ENCODE data around the gene JHY. TPM values are rescaled to one million over a fixed set of nuclear protein-coding genes. Genes with fewer than 3 reads are reported as not detected.

The JHY gene
- total and polyA plus RNA-seq, 2 of the 4 experiments (the other 2 are of a cell fraction), result 0.51 to 0.54 TPM

DNA sequence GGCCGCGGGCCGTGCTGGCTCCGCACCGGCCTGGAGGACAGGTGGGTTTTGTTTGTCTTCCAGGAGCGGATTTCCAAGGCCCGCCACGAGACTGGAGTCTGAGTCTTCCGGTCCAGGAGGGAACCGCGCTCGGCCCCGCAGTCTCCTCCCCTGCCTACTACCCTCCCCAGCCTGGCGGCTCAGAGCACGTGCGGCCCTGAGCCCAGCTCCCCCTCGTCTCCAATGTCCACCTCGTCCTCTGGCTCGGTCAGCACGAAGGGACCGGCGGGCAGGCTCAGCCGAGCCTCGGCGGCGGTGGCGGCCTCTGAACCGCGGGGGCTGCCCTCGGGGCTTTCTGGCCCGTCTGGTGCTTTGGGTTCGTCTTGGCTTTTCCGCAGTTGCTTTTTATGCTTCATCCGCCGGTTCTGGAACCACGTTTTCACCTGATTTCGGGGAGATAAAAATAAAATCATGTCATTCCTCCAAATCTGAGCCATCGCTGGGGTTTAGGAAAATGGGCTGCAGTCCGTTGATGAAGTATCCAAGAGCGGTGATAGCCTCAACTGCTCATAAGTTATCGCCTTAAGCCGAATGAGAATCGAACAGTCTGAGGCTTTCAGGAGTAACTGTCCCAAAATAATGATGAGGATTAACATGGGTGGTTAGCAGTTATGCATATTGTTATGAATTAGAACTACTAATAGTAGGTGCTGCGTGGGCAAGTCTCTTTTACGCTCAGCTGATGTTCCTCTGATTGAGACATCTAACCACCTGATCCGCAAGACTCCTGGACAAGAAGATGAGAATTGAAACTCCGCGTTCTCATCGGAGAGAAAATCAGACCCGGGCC is 95.1 kb downstream of the JHY start:
- no peaks in the 10 kb centered on the region for H3K36me3 ChIP-seq (ENCODE audit: control insufficient read depth, insufficient read depth, low read length)
- H4K5ac ChIP-seq (ENCODE audit: low read depth, low read length), result no peak overlapping the region
- no peaks in the 10 kb centered on the region for H3K79me1 ChIP-seq (ENCODE audit: low read depth in 1 of 2, low read length in 2 of 2)
- BruUV-seq (replicated peaks), result no TSS peak
- TF ChIP-seq POLR2A (IDR thresholded peaks at IDR 0.05; ENCODE audit: low read depth, low read length) (no peak), NFE2L2 (IDR thresholded peaks at IDR 0.05; ENCODE audit: low read depth, low read length) (no peak), MAFK (IDR thresholded peaks at IDR 0.05; ENCODE audit: low read depth, low read length) (no peak), RAD21 (IDR thresholded peaks at IDR 0.05; ENCODE audit: low read length) (no peak), USF2 (IDR thresholded peaks at IDR 0.05; ENCODE audit: low read depth, low read length) (no peak), ELK1 (IDR thresholded peaks at IDR 0.05; ENCODE audit: borderline replicate concordance, low read depth, low read length) (no peak), BHLHE40 (IDR thresholded peaks at IDR 0.05; ENCODE audit: low read depth, low read length) (no peak), MAZ (IDR thresholded peaks at IDR 0.05; ENCODE audit: borderline replicate concordance, low read depth, low read length) (no peak)
- H3K56ac ChIP-seq (ENCODE audit: extremely low read depth, insufficient read depth, low read length), result no peak overlapping the region
- no peak overlapping the region for H3K14ac ChIP-seq (replicated peaks; ENCODE audit: low read depth, low read length)
- dilution Hi-C loops (cut with HindIII; ENCODE audit: low sequenced_read_pairs, unreplicated experiment), result no loop called here
- in situ Hi-C loops (cut with MboI; ENCODE audit: low sequenced_read_pairs), result no loop called here
- no peak overlapping the region for H3K4me3 ChIP-seq (ENCODE audit: insufficient read depth, low read depth, low read length)
- no peak overlapping the region for H3K4ac ChIP-seq (ENCODE audit: low read depth, low read length)
- no peak overlapping the region for H4K91ac ChIP-seq (ENCODE audit: insufficient read depth, low read depth, low read length)
- H3K9ac ChIP-seq (ENCODE audit: low read depth, low read length), result no peak overlapping the region
- no peak overlapping the region for H3K27ac ChIP-seq (ENCODE audit: insufficient read depth, low read length)
- H3K9me1 ChIP-seq (ENCODE audit: insufficient read depth, low read length), result no peaks in the 10 kb centered on the region
- ChIA-PET CTCF (no interaction called here), POLR2A (ENCODE audit: unreplicated experiment) (no interaction called here)
- no peak overlapping the region for H3K4me2 ChIP-seq (ENCODE audit: low read depth, low read length)
- H3K27me3 ChIP-seq (ENCODE audit: control insufficient read depth, insufficient read depth, low read length), result peaks cover 74% of the 10 kb centered on the region
- WGBS, 2 experiments (ENCODE audit: extremely low coverage in 2 of 2, insufficient read length in 1 of 2), result 2% methylated on average over 24 of the region's 50 CpGs; no CpG with 5 or more reads in 1 of the 2 experiments
- no peak overlapping the region for H3K18ac ChIP-seq (ENCODE audit: low read depth, low read length)
- no peak for ATAC-seq (ENCODE audit: low read depth)
- H4K20me1 ChIP-seq (ENCODE audit: insufficient read depth, low read length), result no peaks in the 10 kb centered on the region
- H2AK9ac ChIP-seq (replicated peaks; ENCODE audit: low read depth, low read length, poor library complexity), result no peak overlapping the region
- no peak overlapping the region for H2AFZ ChIP-seq (replicated peaks; ENCODE audit: low read length, poor library complexity)
- no peak overlapping the region for H2BK120ac ChIP-seq (ENCODE audit: low read depth, low read length)
- H3K9me3 ChIP-seq (ENCODE audit: control insufficient read depth, insufficient read depth, low read length), result peaks cover 6% of the 10 kb centered on the region
- intact Hi-C loops (cut with micrococcal nuclease), result no loop called here
- no peak overlapping the region for H4K8ac ChIP-seq (ENCODE audit: low read depth in 2 of 2, low read length in 2 of 2)
- H2BK20ac ChIP-seq (ENCODE audit: low read depth, low read length), result no peak overlapping the region
- no peak for DNase-seq
- H2BK15ac ChIP-seq (ENCODE audit: low read depth, low read length), result no peak overlapping the region
- no peak overlapping the region for H3K23ac ChIP-seq (ENCODE audit: low read depth, low read length)
- no peak overlapping the region for H2AK5ac ChIP-seq (ENCODE audit: low read depth, low read length)
- no peak overlapping the region for H2BK5ac ChIP-seq (ENCODE audit: low read depth, low read length, poor library complexity, severe bottlenecking)
- H3K4me1 ChIP-seq (ENCODE audit: control insufficient read depth, insufficient read depth, low read length), result no peaks in the 10 kb centered on the region
